NCI-H1048 (cell line): ENCODE measurements around the gene ASAP2.

Experiments used
- DNase-seq: peaks from one replicate; lab custom pipeline; 2025; lab: John Stamatoyannopoulos, UW

Gene ASAP2

DNA sequence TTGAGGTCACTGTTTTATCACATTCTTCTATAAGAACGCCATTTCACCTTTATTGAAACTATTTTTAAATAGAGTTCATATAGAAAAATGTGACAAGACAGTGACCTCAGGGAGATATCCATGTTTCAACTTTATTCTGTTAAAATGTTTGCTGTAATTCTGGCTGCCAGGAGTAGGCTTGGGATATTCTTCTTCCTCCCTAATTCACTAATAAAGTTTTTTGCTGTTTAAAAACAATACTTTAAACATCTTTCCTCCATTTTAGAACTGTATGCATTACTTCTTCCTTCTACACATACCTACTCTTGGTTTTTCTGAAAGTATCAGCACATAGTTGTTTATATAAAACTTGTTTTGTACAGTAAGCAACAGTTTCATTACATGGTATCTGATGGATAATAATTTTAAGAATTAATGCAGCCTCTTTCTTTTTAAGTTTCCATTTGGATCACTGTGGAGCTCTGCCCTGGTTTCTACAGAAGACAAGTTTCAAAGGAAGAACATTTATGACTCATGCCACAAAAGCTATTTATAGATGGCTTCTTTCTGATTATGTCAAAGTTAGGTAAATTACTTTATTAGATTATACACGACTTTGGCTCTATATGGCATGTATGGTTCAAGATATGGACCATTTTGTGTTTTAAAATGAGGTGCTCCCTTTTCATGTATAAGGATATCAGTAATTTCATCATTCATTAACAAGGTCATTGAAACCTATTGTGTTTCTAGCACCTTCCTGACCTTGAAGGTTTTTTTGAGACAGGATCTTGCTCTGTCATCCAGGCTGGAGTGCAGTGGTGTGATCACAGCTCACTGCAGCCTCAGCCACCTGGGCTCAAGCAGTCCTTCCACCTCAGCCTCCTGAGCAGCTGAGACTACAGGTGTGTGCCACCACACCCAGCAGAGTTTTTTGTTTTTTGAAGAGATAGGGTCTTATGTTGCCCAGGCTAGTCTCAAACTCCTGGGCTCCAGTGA lies 224.0 kb downstream of the ASAP2 start:
- no peak for DNase-seq

DNA sequence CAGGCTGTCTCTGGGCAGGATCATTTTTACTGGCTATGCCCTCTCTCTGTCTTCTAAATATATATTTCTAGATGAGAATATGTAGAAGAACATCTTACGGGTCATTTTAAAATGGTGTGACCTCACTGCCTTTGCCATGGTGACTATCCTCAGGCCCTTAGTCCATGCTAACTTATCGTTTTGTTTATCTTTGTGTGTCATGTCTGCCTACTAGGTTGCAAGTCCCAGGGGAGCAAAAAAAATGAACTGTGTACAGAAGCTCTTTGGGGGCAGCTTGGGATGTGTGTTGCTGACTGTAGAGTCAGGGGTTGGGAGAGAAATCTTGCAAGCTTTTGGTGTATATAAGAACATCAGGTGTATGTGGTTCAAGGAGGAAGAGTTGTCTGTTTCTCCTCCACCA lies 227.9 kb downstream of the ASAP2 start:
- no peak for DNase-seq

DNA sequence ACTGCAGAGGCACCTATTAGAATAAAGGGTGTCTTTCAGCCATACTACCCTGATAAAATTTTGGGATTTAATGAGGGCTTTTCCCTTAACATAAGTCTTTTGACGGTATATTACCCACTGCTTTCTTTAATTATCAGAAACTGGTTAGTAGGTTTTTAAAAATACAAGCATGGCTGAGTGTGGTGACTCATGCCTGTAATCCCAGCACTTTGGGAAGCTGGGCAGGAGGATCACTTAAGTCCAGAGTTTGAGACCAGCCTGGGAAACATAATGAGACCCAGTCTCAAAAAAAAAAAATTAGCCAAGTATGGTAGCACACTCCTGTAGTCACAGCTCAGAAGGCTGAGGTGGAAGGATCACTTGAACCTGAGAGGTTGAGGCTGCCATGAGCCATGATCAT lies 232.9 kb downstream of the ASAP2 start:
- no peak for DNase-seq

DNA sequence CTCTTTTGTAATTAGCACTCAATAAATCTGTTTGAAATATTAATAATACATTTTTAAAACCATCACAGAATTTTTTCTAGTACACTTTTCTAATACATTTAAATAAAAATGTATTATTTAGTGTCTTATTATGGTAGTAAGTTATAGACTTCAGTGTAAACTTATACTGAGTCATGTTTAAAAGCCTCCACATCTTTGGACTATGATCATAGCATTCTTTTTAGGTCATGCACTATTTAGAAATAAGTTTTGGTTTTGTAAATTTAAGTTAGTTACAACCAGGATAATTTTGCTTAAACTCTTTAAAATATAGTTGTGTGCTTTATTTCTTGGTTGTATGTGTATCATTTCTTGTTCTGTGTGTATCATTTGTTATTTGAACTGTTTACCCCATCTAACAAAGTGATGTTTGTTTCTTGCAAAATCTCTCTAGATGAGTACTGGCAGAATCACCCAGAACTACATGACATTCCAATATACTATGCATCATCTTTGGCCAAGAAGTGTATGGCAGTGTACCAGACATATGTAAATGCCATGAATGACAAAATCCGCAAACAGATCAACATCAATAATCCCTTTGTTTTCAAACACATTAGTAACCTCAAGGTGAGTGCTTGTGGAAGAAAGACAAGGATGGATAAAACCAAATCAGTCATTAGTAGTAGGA lies 233.6 kb downstream of the ASAP2 start:
- DNase-seq = no peak

GRCh38 chr2:9441556-9441955 lies 234.9 kb downstream of the ASAP2 start:
- no peak for DNase-seq

GRCh38 chr2:9443526-9443925 lies 236.9 kb downstream of the ASAP2 start:
- no peak for DNase-seq

DNA sequence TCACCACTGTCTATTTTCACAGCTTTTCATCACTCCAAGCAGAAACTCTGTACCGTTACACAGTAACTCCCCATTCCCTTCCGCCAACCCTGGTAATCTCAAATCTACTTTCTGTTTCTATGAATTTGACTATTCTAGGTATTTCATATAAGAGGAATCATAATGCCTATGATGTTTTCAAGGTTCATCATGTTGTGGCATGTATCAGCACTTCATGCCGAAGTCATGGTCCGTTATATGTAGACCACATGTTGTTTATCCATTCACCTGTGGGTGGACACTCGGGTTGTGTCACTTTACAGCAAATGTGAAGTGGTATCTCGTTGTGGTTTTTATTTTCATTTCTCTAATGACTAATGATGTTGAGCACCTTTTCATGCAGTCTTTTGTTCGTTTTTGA lies 238.5 kb downstream of the ASAP2 start:
- no peak for DNase-seq

DNA sequence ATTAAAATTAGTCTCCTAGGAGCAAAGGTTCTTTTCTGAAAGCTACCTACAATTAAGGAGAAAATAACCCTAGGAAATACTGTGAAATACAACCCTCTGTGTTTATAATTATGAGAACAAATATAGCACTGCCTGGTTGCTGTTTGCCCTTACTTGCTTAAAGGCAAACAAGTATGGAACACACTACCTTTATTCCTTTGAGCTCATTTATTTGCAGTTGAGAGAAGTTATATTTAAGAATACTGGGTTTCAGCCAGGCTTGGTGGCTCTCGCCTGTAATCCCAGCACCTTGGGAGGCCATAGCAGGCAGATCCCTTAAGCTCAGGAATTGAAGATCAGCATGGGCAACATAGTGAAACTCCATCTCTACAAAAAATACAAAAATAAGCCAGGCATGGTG lies 244.6 kb downstream of the ASAP2 start:
- no peak for DNase-seq
